GM12874 (cell line): ENCODE measurements around the gene FUT4.

ENCODE experiments used
- CTCF ChIP-seq: IDR thresholded peaks from 2 replicates; pipeline ENCODE4 v1.5.1; 2011; ENCODE audit warnings: low read depth, mild to moderate bottlenecking, control low read depth, low read length, moderate library complexity; ENCODE audit not compliant: insufficient read depth

FUT4 gene

GRCh38 chr11:94524341-94524740, 19.4 kb upstream of the FUT4 start:
- TF ChIP-seq CTCF = no peak

- TF ChIP-seq CTCF = no peak
Observed at GRCh38 chr11:94525546-94526324, 18.0 kb upstream of the FUT4 start.

GRCh38 chr11:94526645-94527438, 16.9 kb upstream of the FUT4 start:
- no peak for TF ChIP-seq CTCF

GRCh38 chr11:94528551-94528950, 15.2 kb upstream of the FUT4 start:
- TF ChIP-seq CTCF = no peak

- TF ChIP-seq CTCF = no peak
Observed at GRCh38 chr11:94532211-94532610, 11.5 kb upstream of the FUT4 start.

- no peak for TF ChIP-seq CTCF
Observed at GRCh38 chr11:94533206-94533605, 10.5 kb upstream of the FUT4 start.

- TF ChIP-seq CTCF = no peak
Observed at GRCh38 chr11:94533696-94534630, 9.8 kb upstream of the FUT4 start.
